ENCODE measurements around the gene DNAJA3.

- TF ChIP-seq CTCF (IDR thresholded peaks at IDR 0.05) = no peak
- TF ChIP-seq POLR2A (IDR thresholded peaks at IDR 0.05) = no peak
Observed at GRCh38 chr16:4487955-4488498, 62.4 kb downstream of the DNAJA3 start.

Data from Peyer's patch (tissue), 4 donors.